Endothelial cell of umbilical vein (primary cell): Measurements from ENCODE around the gene SYNPR.

ENCODE experiments used
- CTCF ChIP-seq, 2 donors: IDR thresholded peaks; 1 replicate in 1 of 2; 2 replicates in 1 of 2; pipeline ENCODE4 v1.5.1; 2011; ENCODE audit warnings: low read length in 2 of 2, mild to moderate bottlenecking in 2 of 2, moderate library complexity in 2 of 2, control low read depth in 1 of 2, inconsistent platforms in 1 of 2, low read depth in 1 of 2; ENCODE audit not compliant: insufficient read depth in 1 of 2; ENCODE audit errors: extremely low read depth in 1 of 2
- EZH2 ChIP-seq: IDR thresholded peaks from 2 replicates; pipeline ENCODE4 v1.6.1; 2012; ENCODE audit warnings: borderline replicate concordance, low read depth, mild to moderate bottlenecking, moderate library complexity, low read length, inconsistent platforms; ENCODE audit not compliant: severe bottlenecking
- GATA2 ChIP-seq: IDR thresholded peaks from 2 replicates; pipeline ENCODE4 v1.7.0; 2011; ENCODE audit warnings: low read depth, mild to moderate bottlenecking, moderate library complexity, mixed read lengths, low read length; ENCODE audit not compliant: insufficient read length, insufficient read depth
- JUN ChIP-seq: IDR thresholded peaks from 2 replicates; pipeline ENCODE4 v1.6.1; 2011; ENCODE audit warnings: borderline replicate concordance, low read depth; ENCODE audit not compliant: insufficient read length, insufficient read depth
- MAX ChIP-seq: IDR thresholded peaks from 2 replicates; pipeline ENCODE4 v1.6.1; 2011; ENCODE audit not compliant: insufficient read depth, insufficient read length
- MYC ChIP-seq: IDR thresholded peaks from one replicate; pipeline ENCODE4 v1.6.1; 2011; ENCODE audit warnings: mild to moderate bottlenecking, low read depth, low read length
- POLR2A ChIP-seq: IDR thresholded peaks from 2 replicates; pipeline ENCODE4 v1.6.1; 2012; ENCODE audit warnings: low read depth, mild to moderate bottlenecking, control low read depth, low read length
- POLR2AphosphoS5 ChIP-seq: IDR thresholded peaks from 2 replicates; pipeline ENCODE4 v1.6.1; 2012; ENCODE audit warnings: low read depth, mild to moderate bottlenecking, control low read depth, low read length, moderate library complexity; ENCODE audit not compliant: insufficient read depth

GRCh38 chr3:63631670-63632069 is 353.6 kb downstream of the SYNPR start:
- TF ChIP-seq CTCF (IDR thresholded peaks at IDR 0.05; ENCODE audit: extremely low read depth in 1 of 2, insufficient read depth in 1 of 2, low read depth in 1 of 2, low read length in 2 of 2): no peak
- no peak for TF ChIP-seq EZH2
- no peak for TF ChIP-seq POLR2A
- no peak for TF ChIP-seq MAX
- TF ChIP-seq POLR2AphosphoS5: no peak
- no peak for TF ChIP-seq MYC
- no peak for TF ChIP-seq JUN
- TF ChIP-seq GATA2: no peak
